Upper lobe of left lung (tissue), 4 donors: ENCODE results near the gene GAB3.
"Not testable (repeated sequence)": the region's sequence is repeated elsewhere in the genome, so short reads cannot be mapped to it uniquely, and the experiment has no call there.

Source experiments
- EP300 ChIP-seq, 4 donors: sonication (generic); formaldehyde crosslinking; IDR thresholded peaks; one replicate each; pipeline ENCODE4 v1.5.1; 2017; ENCODE audit warnings: antibody characterized with exemption in 4 of 4, control low read depth in 2 of 4
- POLR2AphosphoS5 ChIP-seq, 2 donors: sonication (generic); formaldehyde crosslinking; IDR thresholded peaks; one replicate each; pipeline ENCODE4 v1.5.1; 2017; ENCODE audit warnings: antibody characterized with exemption in 2 of 2
- TF ChIP-seq, protein P1 (sequence below), 6 experiments: fragments of 450-650 bp in 4 of 6; fragments of 200-600 bp in 2 of 6; sonication (generic) in 2 of 6; IDR thresholded peaks; one replicate each; pipeline ENCODE4 v1.5.1; 2016 to 2019; ENCODE audit warnings: antibody characterized with exemption in 6 of 6

DNA sequence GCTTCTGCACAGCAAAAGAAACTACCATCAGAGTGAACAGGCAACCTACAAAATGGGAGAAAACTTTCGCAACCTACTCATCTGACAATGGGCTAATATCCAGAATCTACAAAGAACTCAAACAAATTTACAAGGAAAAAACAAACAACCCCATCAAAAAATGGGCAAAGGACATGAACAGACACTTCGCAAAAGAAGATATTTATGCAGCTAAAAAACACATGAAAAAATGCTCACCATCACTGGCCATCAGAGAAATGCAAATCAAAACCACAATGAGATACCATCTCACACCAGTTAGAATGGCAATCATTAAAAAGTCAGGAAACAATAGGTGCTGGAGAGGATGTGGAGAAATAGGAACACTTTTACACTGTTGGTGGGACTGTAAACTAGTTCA lies 60.4 kb downstream of the GAB3 start:
- TF ChIP-seq, protein P1, sequence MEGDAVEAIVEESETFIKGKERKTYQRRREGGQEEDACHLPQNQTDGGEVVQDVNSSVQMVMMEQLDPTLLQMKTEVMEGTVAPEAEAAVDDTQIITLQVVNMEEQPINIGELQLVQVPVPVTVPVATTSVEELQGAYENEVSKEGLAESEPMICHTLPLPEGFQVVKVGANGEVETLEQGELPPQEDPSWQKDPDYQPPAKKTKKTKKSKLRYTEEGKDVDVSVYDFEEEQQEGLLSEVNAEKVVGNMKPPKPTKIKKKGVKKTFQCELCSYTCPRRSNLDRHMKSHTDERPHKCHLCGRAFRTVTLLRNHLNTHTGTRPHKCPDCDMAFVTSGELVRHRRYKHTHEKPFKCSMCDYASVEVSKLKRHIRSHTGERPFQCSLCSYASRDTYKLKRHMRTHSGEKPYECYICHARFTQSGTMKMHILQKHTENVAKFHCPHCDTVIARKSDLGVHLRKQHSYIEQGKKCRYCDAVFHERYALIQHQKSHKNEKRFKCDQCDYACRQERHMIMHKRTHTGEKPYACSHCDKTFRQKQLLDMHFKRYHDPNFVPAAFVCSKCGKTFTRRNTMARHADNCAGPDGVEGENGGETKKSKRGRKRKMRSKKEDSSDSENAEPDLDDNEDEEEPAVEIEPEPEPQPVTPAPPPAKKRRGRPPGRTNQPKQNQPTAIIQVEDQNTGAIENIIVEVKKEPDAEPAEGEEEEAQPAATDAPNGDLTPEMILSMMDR (IDR thresholded peaks at IDR 0.05) = not testable (repeated sequence)
- not testable (repeated sequence) for TF ChIP-seq POLR2AphosphoS5, EP300 (IDR thresholded peaks at IDR 0.05)
